PC-9 (cell line): ENCODE data around the gene FCN2. TPM values are rescaled to one million over a fixed set of nuclear protein-coding genes. Genes with fewer than 3 reads are reported as not detected.

Experiments used
- BruUV-seq: library from RNA; stranded (reverse); fragments of 400-500 nt; replicated peaks from 2 replicates; lab custom pipeline; 2021; lab: Mats Ljungman, UMichigan
- CTCF ChIA-PET: fragments of 300-600 bp; sonication (Branson Sonifier 250); formaldehyde crosslinking; loops from one replicate; lab custom pipeline; 2022; ENCODE audit warnings: antibody characterized with exemption; lab: Charles Lee
- POLR2A ChIA-PET: fragments of 300-600 bp; sonication (Branson Sonifier 250); formaldehyde crosslinking; loops from one replicate; lab custom pipeline; 2022; ENCODE audit warnings: antibody characterized with exemption; ENCODE audit not compliant: unreplicated experiment; lab: Charles Lee
- DNase-seq, 2 experiments: peaks; one replicate each; pipeline versions ENCODE4 v3.0.0 to v3.0.0-alpha.2; 2015 to 2022; ENCODE audit warnings: mixed read lengths in 1 of 2
- H2AFZ ChIP-seq: fragments of 200-600 bp; sonication (generic); 2 replicates; pipeline ENCODE4 v1.8.1; 2017; ENCODE audit warnings: antibody characterized with exemption
- H3F3A ChIP-seq: fragments of 200-600 bp; sonication (generic); 2 replicates; pipeline ENCODE4 v1.8.1; 2017; ENCODE audit warnings: antibody characterized with exemption, mild to moderate bottlenecking, low read depth; ENCODE audit not compliant: insufficient read depth
- H3K27ac ChIP-seq: fragments of 200-600 bp; sonication (generic); 2 replicates; pipeline ENCODE4 v1.6.1; 2016; ENCODE audit warnings: mixed run types
- H3K27me3 ChIP-seq: fragments of 200-600 bp; sonication (generic); 2 replicates; pipeline ENCODE4 v1.6.1; 2016; ENCODE audit warnings: low read depth, mixed run types; ENCODE audit not compliant: insufficient read depth
- H3K36me3 ChIP-seq: fragments of 200-600 bp; sonication (generic); 2 replicates; pipeline ENCODE4 v1.6.1; 2016; ENCODE audit warnings: low read depth, mixed run types
- H3K4me1 ChIP-seq: fragments of 200-600 bp; sonication (generic); replicated peaks from 2 replicates; pipeline ENCODE4 v1.6.1; 2016; ENCODE audit warnings: mixed run types; ENCODE audit not compliant: insufficient read depth
- H3K4me2 ChIP-seq: fragments of 200-600 bp; sonication (generic); 2 replicates; pipeline ENCODE4 v1.6.1; 2017; ENCODE audit warnings: mixed run types
- H3K4me3 ChIP-seq: fragments of 200-600 bp; sonication (generic); 2 replicates; pipeline ENCODE4 v1.6.1; 2016; ENCODE audit warnings: mixed run types
- H3K79me2 ChIP-seq: fragments of 200-600 bp; sonication (generic); 2 replicates; pipeline ENCODE4 v1.6.1; 2017; ENCODE audit warnings: low read depth, mixed run types
- H3K9me2 ChIP-seq: fragments of 200-600 bp; sonication (generic); 2 replicates; pipeline ENCODE4 v1.8.1; 2017; ENCODE audit warnings: mild to moderate bottlenecking; ENCODE audit not compliant: insufficient read depth
- H3K9me3 ChIP-seq: fragments of 200-600 bp; sonication (generic); 2 replicates; pipeline ENCODE4 v1.8.1; 2016; ENCODE audit warnings: low read depth; ENCODE audit not compliant: insufficient read depth
- H4K20me1 ChIP-seq: fragments of 200-600 bp; sonication (generic); 2 replicates; pipeline ENCODE4 v1.8.1; 2017; ENCODE audit not compliant: insufficient read depth
- CTCF ChIP-seq: fragments of 200-600 bp; sonication (generic); conservative IDR thresholded peaks from 2 replicates; pipeline ENCODE4 v1.6.1; 2017; ENCODE audit warnings: mixed run types, antibody characterized with exemption, mild to moderate bottlenecking, moderate library complexity
- EZH2 ChIP-seq: fragments of 200-600 bp; sonication (generic); IDR thresholded peaks from 2 replicates; pipeline ENCODE4 v1.8.0; 2017; ENCODE audit warnings: antibody characterized with exemption, low read depth
- intact Hi-C: fragments of 100-400 bp; cut with micrococcal nuclease; formaldehyde crosslinking; loops from one replicate; pipeline ENCODE4 v1.10.0; 2022; ENCODE audit not compliant: unreplicated experiment
- total RNA-seq: library from RNA; stranded (reverse); gene quantifications from 2 replicates; pipeline ENCODE4 v1.2.3, GENCODE V29; 2021

The FCN2 gene
- total RNA-seq, 1 experiment from 2014 or later: not detected

GRCh38 chr9:134837529-134837928 lies 43.1 kb upstream of the FCN2 start:
- Histone ChIP-seq H4K20me1 (peaks cover 3% of the 10 kb centered on the region; the same call in 1 of the 2 replicates), H3K36me3 (no peaks in the 10 kb centered on the region), H3K27me3 (peaks cover 40% of the 10 kb centered on the region), H3K27ac (no peak overlapping the region), H3K79me2 (no peaks in the 10 kb centered on the region), H3K4me3 (no peak overlapping the region), H2AFZ (no peak overlapping the region), H3F3A (no peaks in the 10 kb centered on the region), H3K4me2 (no peak overlapping the region), H3K9me3 (no peaks in the 10 kb centered on the region), H3K9me2 (no peaks in the 10 kb centered on the region), H3K4me1 (no peaks in the 10 kb centered on the region)
- no peak for DNase-seq
- no peak for TF ChIP-seq EZH2
- TF ChIP-seq CTCF: no peak
- POLR2A ChIA-PET: no interaction called here
- BruUV-seq: no TSS peak
- intact Hi-C loops: no loop called here
- CTCF ChIA-PET: no interaction called here

GRCh38 chr9:134838651-134839454 lies 41.8 kb upstream of the FCN2 start:
- TF ChIP-seq CTCF: no peak
- no peak for TF ChIP-seq EZH2
- CTCF ChIA-PET: no interaction called here
- H3K27ac ChIP-seq: no peak overlapping the region
- H3K4me2 ChIP-seq: no peak overlapping the region
- H2AFZ ChIP-seq: no peak overlapping the region
- DNase-seq: no peak
- intact Hi-C loops: no loop called here
- no peaks in the 10 kb centered on the region for H3K9me3 ChIP-seq
- H3K79me2 ChIP-seq: no peaks in the 10 kb centered on the region
- H3K27me3 ChIP-seq: peaks cover 35% of the 10 kb centered on the region; the same call in 1 of the 2 replicates
- BruUV-seq: no TSS peak
- H3K9me2 ChIP-seq: no peaks in the 10 kb centered on the region
- no peaks in the 10 kb centered on the region for H3F3A ChIP-seq
- peaks cover 3% of the 10 kb centered on the region; the same call in 1 of the 2 replicates for H4K20me1 ChIP-seq
- no peaks in the 10 kb centered on the region for H3K4me1 ChIP-seq
- POLR2A ChIA-PET: no interaction called here
- no peaks in the 10 kb centered on the region for H3K36me3 ChIP-seq
- H3K4me3 ChIP-seq: no peak overlapping the region

- H4K20me1 ChIP-seq: peaks cover 3% of the 10 kb centered on the region; the same call in 1 of the 2 replicates
- H3K27ac ChIP-seq: no peak overlapping the region
- intact Hi-C loops: no loop called here
- TF ChIP-seq EZH2: no peak
- no peak for TF ChIP-seq CTCF
- no peak overlapping the region for H3K4me3 ChIP-seq
- no peaks in the 10 kb centered on the region for H3F3A ChIP-seq
- no peak for DNase-seq
- no TSS peak for BruUV-seq
- no peaks in the 10 kb centered on the region for H3K36me3 ChIP-seq
- POLR2A ChIA-PET: no interaction called here
- CTCF ChIA-PET: no interaction called here
- H3K9me3 ChIP-seq: no peaks in the 10 kb centered on the region
- H3K79me2 ChIP-seq: no peaks in the 10 kb centered on the region
- no peak overlapping the region for H2AFZ ChIP-seq
- peaks cover 36% of the 10 kb centered on the region; the same call in 1 of the 2 replicates for H3K27me3 ChIP-seq
- H3K9me2 ChIP-seq: no peaks in the 10 kb centered on the region
- no peak overlapping the region for H3K4me2 ChIP-seq
- H3K4me1 ChIP-seq: no peaks in the 10 kb centered on the region
These were observed 41.0 kb upstream of the FCN2 start for GRCh38 chr9:134839455-134840125.
